ENCODE results near the gene ZDHHC21. TPM values are rescaled to one million over a fixed set of nuclear protein-coding genes. Genes with fewer than 3 reads are reported as not detected.

The ZDHHC21 gene
- polyA plus RNA-seq (2014; cell fraction: cytosol; rRNA removed) = 4.2 and 6.0 TPM in 2 replicates
- polyA plus RNA-seq (2014; cell fraction: nucleus; rRNA removed) = 10.4 and 15.0 TPM in 2 replicates

DNA sequence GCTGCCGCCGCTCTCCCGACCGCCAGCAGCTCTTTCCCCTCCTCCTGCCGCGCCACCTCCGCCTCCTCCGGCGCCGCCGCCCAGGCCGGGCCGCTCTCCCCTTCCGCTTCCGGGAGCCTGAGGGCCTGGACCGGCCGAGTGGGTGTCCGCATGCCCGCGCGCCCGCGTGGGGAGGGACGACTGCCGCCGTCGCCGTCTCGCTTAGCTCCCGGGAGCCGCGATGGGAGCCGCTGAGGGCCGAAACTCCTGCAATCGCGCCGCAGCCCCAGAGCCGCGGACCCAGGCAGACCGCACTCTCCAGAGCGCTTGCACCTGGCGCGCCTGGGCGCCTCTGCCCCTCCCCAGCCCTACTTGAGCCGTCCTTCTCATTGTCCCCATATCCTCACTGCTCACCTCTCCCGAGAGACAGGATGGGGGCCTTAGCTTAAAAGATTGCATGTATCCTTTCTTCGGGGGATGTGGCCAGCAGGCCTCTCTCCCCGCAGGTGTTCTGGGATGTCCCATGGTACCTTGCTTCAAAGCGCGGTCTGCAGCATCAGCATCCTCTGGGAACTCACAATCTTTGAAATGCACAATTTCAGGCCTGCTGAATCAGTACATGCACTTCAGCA, at the start of gene ZDHHC21:
Gene ZDHHC21 (minus strand): TSS at position 182 of the 611 bp plus-strand sequence. CDS start 19,092 bp downstream, outside the sequence.
- DNase-seq (ENCODE audit: low spot score) = peak; percentile 44

- DNase-seq (ENCODE audit: low spot score) = no peak
Measured at GRCh38 chr9:14741369-14741768, 48.1 kb upstream of the ZDHHC21 start.

DNA sequence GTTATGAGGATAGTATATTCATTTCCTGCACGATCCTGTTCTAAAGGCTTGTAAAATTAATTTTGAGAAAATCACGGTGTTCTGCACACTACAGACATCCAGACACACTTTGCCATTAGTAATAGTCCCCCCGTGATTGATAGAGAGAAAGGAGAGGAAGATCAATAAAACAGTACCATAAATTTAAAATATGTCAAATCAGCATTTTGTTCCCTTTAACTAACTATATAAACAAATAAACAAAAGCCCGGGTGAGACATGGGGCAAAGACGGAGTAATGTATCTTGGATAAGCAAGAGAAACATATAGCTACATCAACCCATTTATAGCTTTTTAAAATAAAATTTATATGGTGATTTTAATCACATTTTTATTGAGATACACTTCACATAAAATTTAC, 39.9 kb upstream of the ZDHHC21 start:
- no peak for DNase-seq (ENCODE audit: low spot score)

- DNase-seq (ENCODE audit: low spot score) = no peak
Measured at GRCh38 chr9:14731294-14731981, 38.2 kb upstream of the ZDHHC21 start.

DNA sequence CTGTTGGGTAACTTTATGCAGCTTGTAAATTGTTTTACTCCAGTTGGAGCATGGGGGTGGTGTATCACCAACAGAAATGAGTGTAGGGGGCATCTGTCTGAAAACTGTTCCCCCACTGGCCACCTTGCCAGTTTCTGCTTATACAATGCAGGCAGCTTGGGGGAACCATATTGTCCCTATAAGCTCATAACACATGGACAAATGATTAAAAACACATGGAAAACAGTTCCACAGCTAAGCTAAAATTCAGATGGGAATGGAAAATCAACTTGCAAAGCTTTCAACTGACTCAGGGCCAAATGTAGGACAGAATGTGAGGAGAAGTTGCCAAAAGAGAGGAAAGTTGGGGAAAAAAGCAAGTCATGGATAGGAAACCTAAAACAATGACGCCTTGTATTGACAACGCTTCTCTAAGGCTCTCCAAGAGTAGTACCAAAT, 37.2 kb upstream of the ZDHHC21 start:
- no peak for DNase-seq (ENCODE audit: low spot score)

DNA sequence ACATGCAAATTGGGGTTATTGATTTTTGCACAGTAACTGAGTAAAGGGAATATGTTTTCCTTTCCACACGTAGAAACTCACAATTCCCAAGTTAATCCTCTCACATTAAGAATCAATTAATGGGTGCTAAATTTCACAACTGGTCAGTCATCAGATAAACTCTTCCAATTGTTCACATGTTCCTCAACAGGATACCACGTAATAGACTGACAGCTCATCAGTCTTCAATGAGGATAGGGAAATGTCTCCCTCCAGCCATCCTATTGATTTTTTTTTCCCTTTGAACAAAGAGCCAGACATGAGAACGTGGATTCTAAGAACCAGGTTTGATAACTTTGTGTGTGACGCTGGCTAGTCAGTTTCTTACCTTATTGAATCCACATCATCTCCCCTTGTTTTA, 30.1 kb upstream of the ZDHHC21 start:
- no peak for DNase-seq (ENCODE audit: low spot score)

- no peak for DNase-seq (ENCODE audit: low spot score)
Measured at GRCh38 chr9:14722391-14723035, 29.3 kb upstream of the ZDHHC21 start, which contains the start of gene CER1. Gene CER1 (minus strand): TSS chr9:14722733. CDS start chr9:14722672, 61 bp downstream.

DNA sequence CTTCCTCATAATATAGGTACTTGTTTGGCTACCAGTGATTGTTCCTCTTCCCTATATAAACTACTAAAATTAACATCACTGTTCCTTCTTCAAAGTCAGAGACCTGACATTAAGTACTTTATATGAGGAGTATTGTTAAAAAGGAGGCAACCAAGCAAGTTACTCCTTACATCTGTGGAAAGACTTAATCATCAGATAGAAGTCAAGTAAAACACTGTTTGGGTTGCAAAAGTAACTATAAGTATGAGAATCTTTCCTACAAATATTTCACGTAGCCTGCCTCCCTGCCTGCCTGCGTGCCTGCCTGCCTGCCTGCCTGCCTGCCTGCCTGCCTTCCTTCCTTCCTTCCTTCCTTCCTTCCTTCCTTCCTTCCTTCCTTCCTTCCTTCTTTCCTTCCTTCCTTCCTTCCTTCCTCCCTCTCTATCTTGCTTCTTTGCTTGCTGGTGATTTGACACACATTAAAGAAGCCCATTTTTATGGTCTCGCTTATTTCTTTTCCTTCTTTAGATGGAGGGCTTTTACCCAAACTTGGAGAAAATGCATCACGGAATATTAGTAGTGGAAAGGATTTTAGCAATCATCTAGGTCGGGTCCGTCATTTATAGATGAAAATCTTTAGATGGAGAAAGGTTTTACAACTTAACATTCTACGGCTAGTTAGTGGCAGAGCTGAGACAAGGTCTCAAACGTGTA, 26.1 kb upstream of the ZDHHC21 start:
- no peak for DNase-seq (ENCODE audit: low spot score)

GRCh38 chr9:14715102-14715501, 21.9 kb upstream of the ZDHHC21 start:
- no peak for DNase-seq (ENCODE audit: low spot score)

DNA sequence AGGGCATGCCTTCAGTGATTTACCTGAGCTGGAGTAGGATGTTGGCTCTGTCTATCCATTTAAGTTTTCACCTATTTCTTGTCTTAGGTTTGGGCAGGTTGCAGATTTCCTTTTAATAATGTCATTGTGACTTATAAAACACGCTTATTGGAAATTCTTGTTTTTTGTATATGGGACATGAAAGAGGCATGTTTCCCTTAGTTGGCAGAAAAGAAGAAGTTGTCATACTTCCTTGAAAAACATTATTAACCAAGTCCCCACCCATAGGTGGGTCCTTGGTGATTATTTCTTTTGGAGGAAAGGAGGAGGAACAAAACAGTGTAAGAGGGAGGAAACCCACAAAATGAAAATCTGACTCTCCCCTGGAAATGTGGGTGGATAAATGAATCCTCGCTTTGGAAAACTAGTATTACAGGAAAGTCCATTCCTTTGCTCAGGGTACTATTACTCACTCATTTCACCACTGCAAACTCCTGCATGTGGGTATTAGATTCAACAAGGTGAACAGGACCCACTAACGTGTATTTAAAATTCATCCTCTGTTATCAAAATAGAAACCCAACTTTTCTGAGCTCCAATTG, 20.0 kb upstream of the ZDHHC21 start:
- no peak for DNase-seq (ENCODE audit: low spot score)

- DNase-seq (ENCODE audit: low spot score) = no peak
Measured at GRCh38 chr9:14710804-14711203, 17.6 kb upstream of the ZDHHC21 start.

GRCh38 chr9:14706530-14707140, 13.4 kb upstream of the ZDHHC21 start:
- no peak for DNase-seq (ENCODE audit: low spot score)

DNA sequence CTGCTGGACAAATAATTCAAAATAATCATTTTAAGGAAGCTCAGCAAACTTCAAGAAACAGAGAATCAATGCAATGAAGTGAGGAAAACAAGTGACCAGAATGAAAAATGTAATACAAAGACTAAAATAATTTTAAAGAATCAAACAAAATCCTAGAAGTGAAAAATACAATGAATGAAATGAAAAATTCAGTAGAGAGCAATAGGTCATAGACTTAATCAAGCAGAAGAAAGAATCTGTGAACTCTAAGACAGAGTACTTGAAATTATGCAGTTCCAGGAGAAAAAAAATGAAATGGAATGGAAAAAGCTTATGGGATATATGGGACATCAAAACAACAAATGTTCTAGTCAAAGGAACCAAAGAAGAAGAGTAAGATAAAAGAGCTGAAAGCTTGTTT, 11.8 kb upstream of the ZDHHC21 start:
- no peak for DNase-seq (ENCODE audit: low spot score)

- DNase-seq (ENCODE audit: low spot score) = no peak
Measured at GRCh38 chr9:14704281-14704680, 11.0 kb upstream of the ZDHHC21 start.

GRCh38 chr9:14702200-14702720, 9.0 kb upstream of the ZDHHC21 start:
- DNase-seq (ENCODE audit: low spot score) = no peak

DNA sequence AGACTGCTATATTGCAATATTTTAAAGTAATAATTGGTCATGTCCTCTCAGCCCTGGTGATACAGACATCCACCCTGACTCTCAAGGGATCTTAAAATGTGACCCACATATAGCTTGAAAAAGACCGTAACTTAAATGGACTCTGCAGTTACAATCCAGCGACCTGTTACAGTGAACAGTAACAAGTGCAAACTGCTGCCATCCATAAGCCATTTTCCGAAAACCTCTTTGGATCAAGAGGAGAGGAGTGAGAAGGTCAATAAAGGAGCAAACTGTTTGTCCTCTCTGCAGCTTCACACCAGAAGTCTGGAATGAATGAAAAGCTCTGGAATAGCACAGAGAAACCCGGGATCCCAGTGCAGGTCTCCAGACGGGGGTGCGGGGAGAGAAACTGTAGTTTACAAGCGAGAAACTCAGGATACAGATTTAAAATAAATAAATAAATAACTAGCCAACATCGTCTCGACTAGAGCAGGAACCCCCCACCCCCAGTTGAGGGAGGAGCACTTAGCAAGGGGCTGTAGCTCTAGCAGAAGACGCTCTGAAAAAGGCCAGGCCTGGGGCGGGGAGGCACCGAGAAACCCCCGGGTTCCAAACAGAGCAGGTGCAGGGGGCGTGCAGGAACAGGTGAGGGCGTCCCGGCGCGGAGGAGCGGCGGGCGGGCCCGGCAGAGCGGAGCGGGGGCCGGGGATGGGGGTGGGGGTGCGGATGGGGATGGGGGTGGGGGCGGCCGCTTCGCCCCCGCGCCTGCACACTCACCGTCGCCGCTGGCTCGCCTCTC, 572 bp downstream of the ZDHHC21 start:
- DNase-seq (ENCODE audit: low spot score) = peak; percentile 2

DNA sequence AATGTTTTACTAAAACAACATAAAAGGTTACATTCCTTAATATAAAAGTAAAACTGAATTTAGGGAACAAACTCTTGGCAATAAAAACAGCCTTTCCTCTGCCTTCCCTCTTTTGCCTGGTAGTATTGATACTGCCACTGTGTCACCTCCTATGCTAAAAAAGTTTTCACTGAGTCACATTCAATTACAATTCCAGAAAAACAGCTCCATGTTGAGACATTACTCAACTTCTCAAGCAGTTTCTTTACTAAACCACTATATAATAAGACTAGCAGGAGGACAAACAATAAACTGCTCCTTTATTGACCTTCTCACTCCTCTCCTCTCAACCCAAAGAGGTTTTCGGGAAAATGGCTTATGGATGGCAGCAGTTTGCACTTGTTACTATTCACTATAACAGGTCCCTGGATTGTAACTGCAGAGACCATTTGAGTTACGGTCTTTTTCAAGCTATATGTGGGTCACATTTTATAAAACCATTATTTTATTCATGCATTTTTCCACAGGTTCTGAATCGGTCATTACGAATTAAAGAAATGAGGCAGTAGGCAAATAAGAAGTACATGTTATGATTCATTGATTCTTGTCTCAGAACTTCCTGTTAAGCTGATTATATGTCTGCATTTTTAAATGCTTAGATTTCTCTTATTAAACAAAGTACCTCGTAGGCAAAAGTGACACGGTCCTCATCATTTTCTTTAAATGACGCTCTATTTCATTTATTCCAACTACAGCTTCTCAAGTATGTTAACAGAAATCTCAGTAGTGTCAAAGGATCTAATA, 2.1 kb downstream of the ZDHHC21 start:
- DNase-seq (ENCODE audit: low spot score) = no peak

- DNase-seq (ENCODE audit: low spot score) = no peak
Measured at GRCh38 chr9:14687042-14687719, 6.1 kb downstream of the ZDHHC21 start.

GRCh38 chr9:14686168-14686567, 7.1 kb downstream of the ZDHHC21 start:
- DNase-seq (ENCODE audit: low spot score) = no peak

Measured in SK-N-DZ (cell line).